Frontal cortex (tissue), 4 donors: Measurements from ENCODE around the gene JARID2. TPM values are rescaled to one million over a fixed set of nuclear protein-coding genes. Genes with fewer than 3 reads are reported as not detected.

Experiments used
- DNase-seq, 2 donors: peaks; one replicate each; pipeline ENCODE4 v3.0.0; 2012; ENCODE audit warnings: low spot score in 2 of 2
- FAIRE-seq: peaks from 2 replicates; lab custom pipeline; 2012; peaks lifted over from hg19 to GRCh38; lab: Jason Lieb, UNC
- small RNA-seq: library from RNA; depleted of rRNA; stranded (forward); fragments of <200 nt; gene quantifications from one replicate; pipeline ENCODE3, GENCODE V24; 2014
- total RNA-seq: library from RNA; depleted of rRNA; stranded (reverse); fragments of >200 nt; gene quantifications from one replicate; pipeline ENCODE4 v1.2.3, GENCODE V29; 2014
- donor health status: control.
- donor health status: control.
- donor health status: control.

JARID2 gene
- total RNA-seq, 1 donor from 2014 or later = 16.3 TPM

- FAIRE-seq (no peak), DNase-seq (no peak)
Measured at GRCh38 chr6:15562977-15563376, 317.1 kb downstream of the JARID2 start.

- no peak for FAIRE-seq
- DNase-seq = no peak
Measured at GRCh38 chr6:15569035-15569995, 323.4 kb downstream of the JARID2 start.

GRCh38 chr6:15570171-15570570, 324.3 kb downstream of the JARID2 start:
- DNase-seq (no peak), FAIRE-seq (no peak)

Small RNAs within 50 kb of the gene (small RNA-seq; reads per million reads assigned to genes)
- gene RF00001 (not detected), gene RNU6-522P (0.13 reads per million), gene RNU6-645P (not detected)
